HepG2 (cell line): ENCODE data around the gene SLC17A9.

ENCODE experiments used
- BRCA1 ChIP-seq: sonication (generic); formaldehyde crosslinking; IDR thresholded peaks from 2 replicates; pipeline ENCODE4 v1.4.0; 2020; ENCODE audit warnings: missing genetic modification reagents
- CEBPB ChIP-seq: IDR thresholded peaks from 2 replicates; pipeline ENCODE4 v1.6.1; 2011; ENCODE audit warnings: low read depth, low read length, improper control_type of control experiment, borderline replicate concordance
- FOXM1 ChIP-seq: sonication (generic); formaldehyde crosslinking; IDR thresholded peaks from 2 replicates; pipeline ENCODE4 v1.5.0; 2020; ENCODE audit warnings: missing genetic modification reagents
- JUNB ChIP-seq: sonication (generic); formaldehyde crosslinking; IDR thresholded peaks from 2 replicates; pipeline ENCODE4 v1.8.0; 2022; ENCODE audit warnings: missing genetic modification reagents, mild to moderate bottlenecking, borderline replicate concordance
- NR2C2 ChIP-seq: sonication (generic); formaldehyde crosslinking; IDR thresholded peaks from 2 replicates; pipeline ENCODE4 v1.4.0; 2020; ENCODE audit warnings: missing genetic modification reagents, mild to moderate bottlenecking, moderate library complexity, borderline replicate concordance
- PAX8 ChIP-seq: sonication (generic); formaldehyde crosslinking; IDR thresholded peaks from 2 replicates; pipeline ENCODE4 v1.8.0; 2022; ENCODE audit warnings: mild to moderate bottlenecking, missing genetic modification reagents, borderline replicate concordance
- POLR2AphosphoS5 ChIP-seq: IDR thresholded peaks from 2 replicates; pipeline ENCODE4 v1.6.1; 2012; ENCODE audit warnings: low read depth, low read length
- RARA ChIP-seq: IDR thresholded peaks from 2 replicates; pipeline ENCODE4 v1.6.1; 2016; ENCODE audit warnings: missing genetic modification reagents, missing compliant biosample characterization
- RFX5 ChIP-seq: IDR thresholded peaks from 2 replicates; pipeline ENCODE4 v1.6.1; 2011; ENCODE audit warnings: low read depth, low read length, improper control_type of control experiment
- TAF1 ChIP-seq: sonication (generic); formaldehyde crosslinking; IDR thresholded peaks from 2 replicates; pipeline ENCODE4 v1.4.0; 2020; ENCODE audit warnings: missing genetic modification reagents
- ZBTB1 ChIP-seq: sonication (generic); formaldehyde crosslinking; IDR thresholded peaks from 2 replicates; pipeline ENCODE4 v1.4.0; 2020; ENCODE audit warnings: missing genetic modification reagents, borderline replicate concordance
- ZNF367 ChIP-seq: sonication (generic); formaldehyde crosslinking; IDR thresholded peaks from 2 replicates; pipeline ENCODE4 v1.4.0; 2020; ENCODE audit warnings: missing genetic modification reagents, borderline replicate concordance
- TF ChIP-seq, protein P1 (sequence below): sonication (generic); formaldehyde crosslinking; IDR thresholded peaks from 2 replicates; pipeline ENCODE4 v1.5.0; 2020; ENCODE audit warnings: mild to moderate bottlenecking, missing genetic modification reagents, moderate library complexity

DNA sequence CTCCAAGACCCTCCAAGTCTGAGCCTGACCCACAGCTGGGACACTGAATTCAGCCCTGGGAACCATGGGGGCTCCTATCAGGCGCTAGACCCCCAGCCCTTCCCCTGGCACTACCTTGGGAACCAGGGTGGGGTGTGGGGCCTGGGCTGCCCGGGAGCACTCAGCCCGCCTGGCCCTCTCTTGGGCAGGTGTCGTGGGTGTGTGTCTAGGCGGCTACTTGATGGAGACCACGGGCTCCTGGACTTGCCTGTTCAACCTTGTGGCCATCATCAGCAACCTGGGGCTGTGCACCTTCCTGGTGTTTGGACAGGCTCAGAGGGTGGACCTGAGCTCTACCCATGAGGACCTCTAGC lies 14.6 kb downstream of the SLC17A9 start:
- TF ChIP-seq, protein P1, sequence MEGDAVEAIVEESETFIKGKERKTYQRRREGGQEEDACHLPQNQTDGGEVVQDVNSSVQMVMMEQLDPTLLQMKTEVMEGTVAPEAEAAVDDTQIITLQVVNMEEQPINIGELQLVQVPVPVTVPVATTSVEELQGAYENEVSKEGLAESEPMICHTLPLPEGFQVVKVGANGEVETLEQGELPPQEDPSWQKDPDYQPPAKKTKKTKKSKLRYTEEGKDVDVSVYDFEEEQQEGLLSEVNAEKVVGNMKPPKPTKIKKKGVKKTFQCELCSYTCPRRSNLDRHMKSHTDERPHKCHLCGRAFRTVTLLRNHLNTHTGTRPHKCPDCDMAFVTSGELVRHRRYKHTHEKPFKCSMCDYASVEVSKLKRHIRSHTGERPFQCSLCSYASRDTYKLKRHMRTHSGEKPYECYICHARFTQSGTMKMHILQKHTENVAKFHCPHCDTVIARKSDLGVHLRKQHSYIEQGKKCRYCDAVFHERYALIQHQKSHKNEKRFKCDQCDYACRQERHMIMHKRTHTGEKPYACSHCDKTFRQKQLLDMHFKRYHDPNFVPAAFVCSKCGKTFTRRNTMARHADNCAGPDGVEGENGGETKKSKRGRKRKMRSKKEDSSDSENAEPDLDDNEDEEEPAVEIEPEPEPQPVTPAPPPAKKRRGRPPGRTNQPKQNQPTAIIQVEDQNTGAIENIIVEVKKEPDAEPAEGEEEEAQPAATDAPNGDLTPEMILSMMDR (CRISPR knock-in tag), result no peak
- TF ChIP-seq CEBPB (no peak), RARA (no peak), RFX5 (no peak), JUNB (CRISPR knock-in tag) (no peak), PAX8 (CRISPR knock-in tag) (no peak), FOXM1 (CRISPR knock-in tag) (no peak), POLR2AphosphoS5 (no peak), ZBTB1 (CRISPR knock-in tag) (no peak), ZNF367 (CRISPR knock-in tag) (no peak), TAF1 (CRISPR knock-in tag) (no peak), NR2C2 (CRISPR knock-in tag) (no peak), BRCA1 (CRISPR knock-in tag) (no peak)
